ENCODE data around the gene CLEC11A. TPM values are rescaled to one million over a fixed set of nuclear protein-coding genes. Genes with fewer than 3 reads are reported as not detected.

Gene CLEC11A
- total and polyA plus RNA-seq, 12 donors: 2.3 to 12.9 (median 4.4) TPM

- peaks cover 0 to 21% (median 10%) of the 10 kb centered on the region in 9 donors for H3K4me1 ChIP-seq
- H3K27me3 ChIP-seq: peaks cover 0 to 65% (median 38%) of the 10 kb centered on the region in 7 donors
- H3K4me3 ChIP-seq: no peak overlapping the region
- TF ChIP-seq, protein P1, sequence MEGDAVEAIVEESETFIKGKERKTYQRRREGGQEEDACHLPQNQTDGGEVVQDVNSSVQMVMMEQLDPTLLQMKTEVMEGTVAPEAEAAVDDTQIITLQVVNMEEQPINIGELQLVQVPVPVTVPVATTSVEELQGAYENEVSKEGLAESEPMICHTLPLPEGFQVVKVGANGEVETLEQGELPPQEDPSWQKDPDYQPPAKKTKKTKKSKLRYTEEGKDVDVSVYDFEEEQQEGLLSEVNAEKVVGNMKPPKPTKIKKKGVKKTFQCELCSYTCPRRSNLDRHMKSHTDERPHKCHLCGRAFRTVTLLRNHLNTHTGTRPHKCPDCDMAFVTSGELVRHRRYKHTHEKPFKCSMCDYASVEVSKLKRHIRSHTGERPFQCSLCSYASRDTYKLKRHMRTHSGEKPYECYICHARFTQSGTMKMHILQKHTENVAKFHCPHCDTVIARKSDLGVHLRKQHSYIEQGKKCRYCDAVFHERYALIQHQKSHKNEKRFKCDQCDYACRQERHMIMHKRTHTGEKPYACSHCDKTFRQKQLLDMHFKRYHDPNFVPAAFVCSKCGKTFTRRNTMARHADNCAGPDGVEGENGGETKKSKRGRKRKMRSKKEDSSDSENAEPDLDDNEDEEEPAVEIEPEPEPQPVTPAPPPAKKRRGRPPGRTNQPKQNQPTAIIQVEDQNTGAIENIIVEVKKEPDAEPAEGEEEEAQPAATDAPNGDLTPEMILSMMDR (IDR thresholded peaks at IDR 0.05): no peak
- H3K36me3 ChIP-seq: no peaks in the 10 kb centered on the region
- ATAC-seq (no peak), DNase-seq (no peak)
- no peak overlapping the region for H3K27ac ChIP-seq
- H3K9me3 ChIP-seq: no peaks in the 10 kb centered on the region
- 60 to 64% methylated on average over 5 of the region's 5 CpGs for WGBS, 2 donors
- intact Hi-C loops (cut with DNase I): no loop called here
These were observed 6.7 kb downstream of the CLEC11A start for GRCh38 chr19:50729894-50730293.

DNA sequence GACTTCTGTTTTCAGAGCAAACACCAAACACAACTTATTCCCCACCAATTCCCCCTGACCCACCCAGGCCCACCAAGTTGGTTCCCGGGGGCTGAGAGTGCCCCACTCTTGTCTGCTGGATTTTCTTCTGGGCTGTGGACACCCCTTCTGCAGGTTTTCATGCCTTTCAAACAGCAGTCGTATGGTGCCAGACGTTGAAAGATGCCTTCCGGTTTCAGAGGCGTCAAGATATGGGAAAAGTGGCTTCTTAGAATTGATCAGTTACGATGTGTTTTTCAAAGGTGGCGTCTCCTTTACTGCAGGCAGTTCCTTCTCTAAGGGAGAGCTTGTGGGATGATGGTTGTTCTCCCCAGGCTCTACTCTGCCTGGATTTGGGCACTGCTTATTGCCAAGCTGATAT is 12.7 kb downstream of the CLEC11A start:
- Histone ChIP-seq H3K36me3 (no peaks in the 10 kb centered on the region), H3K4me1 (no peaks in the 10 kb centered on the region), H3K9me3 (no peaks in the 10 kb centered on the region), H3K27ac (no peak overlapping the region), H3K4me3 (no peak overlapping the region), H3K27me3 (peaks cover 0 to 86% (median 64%) of the 10 kb centered on the region in 7 donors)
- no peak for ATAC-seq
- DNase-seq: no peak
- intact Hi-C loops (cut with DNase I): no loop called here
- WGBS, 2 donors: 30 to 39% methylated on average over 7 of the region's 7 CpGs
- TF ChIP-seq, protein P1 (IDR thresholded peaks at IDR 0.05): no peak

DNA sequence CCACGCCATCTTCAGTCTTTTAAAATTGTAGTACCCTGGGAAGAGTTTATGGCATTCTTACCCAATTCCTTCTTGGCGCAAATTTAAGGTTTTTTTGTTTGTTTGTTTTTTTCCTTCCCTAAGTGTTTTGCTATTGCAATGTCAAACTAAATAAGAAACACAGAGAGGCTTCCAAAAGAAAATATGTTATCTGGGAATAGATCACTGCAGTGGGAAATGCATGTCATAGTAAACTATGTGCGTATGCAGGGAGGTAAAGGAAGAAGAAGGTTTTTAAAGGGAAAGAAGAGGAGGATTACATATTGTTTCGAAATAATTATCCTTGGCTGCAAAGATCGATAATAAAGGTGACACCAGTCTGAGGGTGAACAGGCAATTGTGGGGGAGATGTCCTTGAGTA is 13.2 kb downstream of the CLEC11A start:
- TF ChIP-seq, protein P1 (IDR thresholded peaks at IDR 0.05): no peak
- H3K9me3 ChIP-seq: no peaks in the 10 kb centered on the region
- H3K27me3 ChIP-seq: peaks cover 0 to 91% (median 69%) of the 10 kb centered on the region in 7 donors
- H3K4me3 ChIP-seq: no peak overlapping the region
- DNase-seq: no peak
- intact Hi-C loops (cut with DNase I): no loop called here
- no peaks in the 10 kb centered on the region for H3K4me1 ChIP-seq
- no peak overlapping the region for H3K27ac ChIP-seq
- ATAC-seq: no peak
- H3K36me3 ChIP-seq: no peaks in the 10 kb centered on the region
- WGBS, 2 donors: 58 to 73% methylated on average over 5 of the region's 5 CpGs

DNA sequence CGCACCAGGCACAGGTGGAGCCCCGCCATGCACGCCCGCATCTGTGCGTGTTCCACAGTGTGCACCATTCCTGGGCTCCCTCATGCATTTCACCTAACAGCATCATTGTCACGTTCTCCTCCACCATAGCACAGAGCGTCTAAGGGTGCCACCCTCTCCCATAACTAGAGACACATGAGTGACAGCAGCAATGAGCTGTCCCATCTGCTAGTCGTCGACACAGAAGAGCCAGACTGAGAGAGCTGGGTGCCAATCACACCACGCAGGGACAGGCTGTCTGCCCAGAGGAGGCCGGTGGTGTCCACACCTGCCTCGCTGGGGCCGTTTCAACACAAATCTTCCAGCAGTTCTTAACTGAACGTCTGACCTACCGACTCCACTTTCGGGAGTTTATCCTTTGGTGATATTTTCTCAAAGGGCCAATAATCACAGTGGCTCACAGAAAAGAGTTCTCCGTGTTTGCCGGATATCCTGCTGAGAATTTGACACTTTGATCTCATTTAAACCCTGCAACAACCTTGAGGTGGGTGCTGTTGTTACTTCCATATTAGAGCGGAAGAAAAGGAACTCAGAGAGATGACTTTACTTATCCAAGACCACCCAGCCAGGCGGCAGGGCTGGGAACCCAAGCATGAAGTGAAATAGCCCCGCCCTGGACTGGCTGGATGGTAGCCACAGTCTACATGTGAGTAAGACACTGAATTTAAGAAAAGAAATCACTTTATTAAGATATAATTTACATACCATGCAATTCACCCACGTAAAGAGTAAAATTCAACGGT is 16.2 kb downstream of the CLEC11A start:
- TF ChIP-seq, protein P1 (IDR thresholded peaks at IDR 0.05): no peak
- Histone ChIP-seq H3K27ac (no peak overlapping the region), H3K27me3 (peaks cover 0 to 94% (median 80%) of the 10 kb centered on the region in 7 donors), H3K4me3 (no peak overlapping the region), H3K36me3 (no peaks in the 10 kb centered on the region), H3K4me1 (no peaks in the 10 kb centered on the region), H3K9me3 (no peaks in the 10 kb centered on the region)
- whole genome bisulfite sequencing, 2 donors: 74 to 80% methylated on average over 23 of the region's 23 CpGs
- intact Hi-C loops (cut with DNase I): no loop called here
- no peak for DNase-seq
- ATAC-seq: no peak
